Body of pancreas (tissue), 4 donors: ENCODE measurements around the gene CSF2RB.

Experiments
- POLR2A ChIP-seq, 3 donors: fragments of 450-650 bp; IDR thresholded peaks; one replicate each; pipeline ENCODE4 v1.6.1; 2016; ENCODE audit warnings: antibody characterized with exemption in 3 of 3, mild to moderate bottlenecking in 2 of 3
- TF ChIP-seq, protein P1 (sequence below), 7 experiments: fragments of 450-650 bp in 4 of 7; fragments of 200-600 bp in 3 of 7; sonication (generic) in 3 of 7; IDR thresholded peaks; one replicate each; pipeline ENCODE4 v1.5.1; 2016 to 2019; ENCODE audit warnings: antibody characterized with exemption in 7 of 7

DNA sequence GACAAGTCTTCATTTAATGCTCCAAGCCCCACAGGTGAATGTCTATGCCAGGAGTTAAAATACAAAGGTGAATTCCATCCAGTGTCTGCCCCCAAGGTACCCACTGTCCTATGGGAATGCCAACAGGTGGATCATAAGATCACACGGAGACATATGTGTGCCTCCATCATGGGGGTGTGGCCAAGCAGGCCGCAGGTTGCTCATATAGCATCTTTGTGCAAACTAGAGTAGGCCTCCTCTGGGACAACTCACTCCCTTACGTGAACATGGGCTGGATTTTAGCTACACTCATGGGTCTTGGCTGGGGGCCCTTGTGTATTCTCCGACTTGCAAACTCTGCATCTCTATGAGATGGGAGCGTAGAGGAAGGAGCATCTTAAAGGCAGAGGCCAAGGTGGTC lies 45.7 kb upstream of the CSF2RB start:
- TF ChIP-seq, protein P1, sequence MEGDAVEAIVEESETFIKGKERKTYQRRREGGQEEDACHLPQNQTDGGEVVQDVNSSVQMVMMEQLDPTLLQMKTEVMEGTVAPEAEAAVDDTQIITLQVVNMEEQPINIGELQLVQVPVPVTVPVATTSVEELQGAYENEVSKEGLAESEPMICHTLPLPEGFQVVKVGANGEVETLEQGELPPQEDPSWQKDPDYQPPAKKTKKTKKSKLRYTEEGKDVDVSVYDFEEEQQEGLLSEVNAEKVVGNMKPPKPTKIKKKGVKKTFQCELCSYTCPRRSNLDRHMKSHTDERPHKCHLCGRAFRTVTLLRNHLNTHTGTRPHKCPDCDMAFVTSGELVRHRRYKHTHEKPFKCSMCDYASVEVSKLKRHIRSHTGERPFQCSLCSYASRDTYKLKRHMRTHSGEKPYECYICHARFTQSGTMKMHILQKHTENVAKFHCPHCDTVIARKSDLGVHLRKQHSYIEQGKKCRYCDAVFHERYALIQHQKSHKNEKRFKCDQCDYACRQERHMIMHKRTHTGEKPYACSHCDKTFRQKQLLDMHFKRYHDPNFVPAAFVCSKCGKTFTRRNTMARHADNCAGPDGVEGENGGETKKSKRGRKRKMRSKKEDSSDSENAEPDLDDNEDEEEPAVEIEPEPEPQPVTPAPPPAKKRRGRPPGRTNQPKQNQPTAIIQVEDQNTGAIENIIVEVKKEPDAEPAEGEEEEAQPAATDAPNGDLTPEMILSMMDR (IDR thresholded peaks at IDR 0.05), result no peak
- no peak for TF ChIP-seq POLR2A (IDR thresholded peaks at IDR 0.05)
